ENCODE measurements around the gene EIF5A2.
"Not testable (repeated sequence)": the region's sequence is repeated elsewhere in the genome, so short reads cannot be mapped to it uniquely, and the experiment has no call there.

The EIF5A2 gene

GRCh38 chr3:170908235-170909116, at the start of gene EIF5A2:
Gene EIF5A2 (minus strand): TSS chr3:170908637. CDS start chr3:170907806, 831 bp downstream.
- DNase-seq (ENCODE audit: low spot score) = peak; percentile 88

- DNase-seq (ENCODE audit: low spot score) = no peak
Observed at GRCh38 chr3:170956647-170957046, 48.2 kb upstream of the EIF5A2 start.

- no peak for DNase-seq (ENCODE audit: low spot score)
Observed at GRCh38 chr3:170953736-170954135, 45.3 kb upstream of the EIF5A2 start.

GRCh38 chr3:170953229-170953628, 44.8 kb upstream of the EIF5A2 start:
- no peak for DNase-seq (ENCODE audit: low spot score)

GRCh38 chr3:170949211-170949610, 40.8 kb upstream of the EIF5A2 start:
- DNase-seq (ENCODE audit: low spot score) = no peak

GRCh38 chr3:170947018-170947769, 38.8 kb upstream of the EIF5A2 start:
- no peak for DNase-seq (ENCODE audit: low spot score)

GRCh38 chr3:170942011-170942410, 33.6 kb upstream of the EIF5A2 start:
- no peak for DNase-seq (ENCODE audit: low spot score)

GRCh38 chr3:170941551-170941950, 33.1 kb upstream of the EIF5A2 start:
- no peak for DNase-seq (ENCODE audit: low spot score)

GRCh38 chr3:170933039-170933438, 24.6 kb upstream of the EIF5A2 start:
- not testable (repeated sequence) for DNase-seq (ENCODE audit: low spot score)

GRCh38 chr3:170923553-170923952, 15.1 kb upstream of the EIF5A2 start:
- not testable (repeated sequence) for DNase-seq (ENCODE audit: low spot score)

- DNase-seq (ENCODE audit: low spot score) = no peak
Observed at GRCh38 chr3:170918715-170919114, 10.3 kb upstream of the EIF5A2 start.

GRCh38 chr3:170914690-170915089, 6.3 kb upstream of the EIF5A2 start:
- DNase-seq (ENCODE audit: low spot score) = no peak

GRCh38 chr3:170914212-170914611, 5.8 kb upstream of the EIF5A2 start:
- DNase-seq (ENCODE audit: low spot score) = no peak

GRCh38 chr3:170911051-170911450, 2.6 kb upstream of the EIF5A2 start:
- no peak for DNase-seq (ENCODE audit: low spot score)

GRCh38 chr3:170910542-170910941, 2.1 kb upstream of the EIF5A2 start:
- no peak for DNase-seq (ENCODE audit: low spot score)

GRCh38 chr3:170909129-170909903, 879 bp upstream of the EIF5A2 start:
- peak; percentile 68 for DNase-seq (ENCODE audit: low spot score)

- DNase-seq (ENCODE audit: low spot score) = no peak
Observed at GRCh38 chr3:170907637-170908234, 701 bp downstream of the EIF5A2 start.

- no peak for DNase-seq (ENCODE audit: low spot score)
Observed at GRCh38 chr3:170905862-170906261, 2.6 kb downstream of the EIF5A2 start.

- DNase-seq (ENCODE audit: low spot score) = no peak
Observed at GRCh38 chr3:170903123-170903522, 5.3 kb downstream of the EIF5A2 start.

- DNase-seq (ENCODE audit: low spot score) = no peak
Observed at GRCh38 chr3:170899455-170899854, 9.0 kb downstream of the EIF5A2 start.

- no peak for DNase-seq (ENCODE audit: low spot score)
Observed at GRCh38 chr3:170897978-170898377, 10.5 kb downstream of the EIF5A2 start.

- not testable (repeated sequence) for DNase-seq (ENCODE audit: low spot score)
Observed at GRCh38 chr3:170897199-170897598, 11.2 kb downstream of the EIF5A2 start.
